Kidney glomerular epithelial cell (primary cell): Measurements from ENCODE around the gene MARK3.
"Not testable (repeated sequence)": the region's sequence is repeated elsewhere in the genome, so short reads cannot be mapped to it uniquely, and the experiment has no call there.

ENCODE experiments used
- DNase-seq: peaks from one replicate; lab custom pipeline; 2025; lab: John Stamatoyannopoulos, UW

Gene MARK3

DNA sequence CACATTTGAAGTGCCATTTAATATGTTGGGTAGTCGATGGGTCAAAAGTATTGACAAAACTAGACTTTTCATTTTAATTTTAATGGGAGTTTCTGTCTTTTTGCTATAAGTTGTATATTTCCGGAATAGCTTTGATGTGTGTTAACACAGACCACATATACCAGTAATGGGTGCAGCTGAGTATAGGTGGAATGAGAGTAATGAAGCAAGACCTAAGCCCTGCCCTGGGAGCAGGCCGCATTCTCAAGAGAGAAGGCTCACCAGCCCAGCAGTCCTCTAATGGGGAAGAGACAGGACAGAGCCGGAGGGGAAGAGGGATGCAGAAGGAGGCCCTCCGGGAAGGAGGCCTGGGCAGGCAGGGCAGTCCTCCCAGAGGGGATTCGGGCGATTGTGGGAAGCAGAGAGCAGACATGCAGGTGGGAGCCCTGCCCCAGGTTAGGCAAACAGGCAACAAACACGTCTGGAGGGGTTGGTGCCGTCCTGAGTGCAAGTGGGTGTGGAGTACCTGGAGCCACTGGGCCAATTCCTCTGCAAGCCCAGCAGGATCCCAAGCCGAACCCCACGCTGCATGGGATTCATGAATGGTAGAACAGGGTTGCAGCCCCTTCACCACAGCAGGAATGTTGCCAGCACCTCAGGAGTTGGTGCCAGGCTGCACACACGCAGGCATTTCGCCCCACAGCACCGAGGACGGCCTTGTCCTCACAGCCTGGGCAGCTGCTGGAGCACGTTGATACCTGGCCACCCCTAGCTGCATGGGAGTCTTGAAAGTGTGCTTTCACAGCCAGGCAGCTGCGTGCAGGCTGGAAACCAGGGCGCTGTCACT lies 129.6 kb downstream of the MARK3 start:
- DNase-seq, result no peak

GRCh38 chr14:103516426-103517173 lies 131.4 kb downstream of the MARK3 start:
- no peak for DNase-seq

GRCh38 chr14:103517174-103517566 lies 132.0 kb downstream of the MARK3 start:
- no peak for DNase-seq

- DNase-seq, result no peak
These were observed 132.7 kb downstream of the MARK3 start for GRCh38 chr14:103517721-103518421.

- no peak for DNase-seq
These were observed 133.3 kb downstream of the MARK3 start for GRCh38 chr14:103518422-103519042.

DNA sequence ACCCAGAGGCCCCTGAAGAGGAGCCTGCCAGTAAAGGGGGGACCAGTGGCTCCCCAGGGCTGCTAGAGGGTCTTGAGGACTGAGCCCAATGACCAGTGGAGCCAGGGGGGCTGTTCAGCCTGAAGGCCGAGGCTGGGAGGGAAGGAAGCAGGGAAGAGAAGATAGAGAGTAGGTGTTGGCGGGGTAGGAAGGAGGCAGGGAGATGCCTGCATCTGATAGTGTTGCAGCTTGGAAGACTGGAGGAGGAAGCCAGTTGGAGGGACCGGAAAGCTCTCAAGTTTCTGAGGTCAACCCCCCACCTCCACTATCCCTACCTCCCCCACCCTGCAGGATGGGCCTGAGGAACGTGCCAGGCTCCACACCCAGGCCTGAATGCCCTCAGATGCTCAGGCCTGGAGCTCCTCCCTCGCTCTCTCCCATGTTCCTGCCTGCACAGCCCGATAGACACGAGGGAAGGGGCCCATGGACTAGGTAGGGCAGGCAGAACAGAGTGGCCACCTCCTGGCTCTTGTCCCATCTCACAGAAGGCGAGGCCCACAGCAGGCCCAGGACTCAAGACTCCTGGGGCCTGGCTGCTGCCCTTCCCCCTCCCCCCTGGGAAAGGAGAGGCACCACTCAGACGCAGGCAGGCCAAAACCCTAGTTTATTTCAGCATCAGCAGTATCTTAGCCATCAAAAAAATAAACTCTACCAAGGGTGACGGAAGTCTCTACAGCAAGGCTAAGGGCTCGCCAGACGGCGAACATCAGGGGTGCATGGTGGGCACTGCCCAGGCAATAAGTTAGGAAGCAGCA lies 134.0 kb downstream of the MARK3 start:
- DNase-seq, result peak; percentile 26

DNA sequence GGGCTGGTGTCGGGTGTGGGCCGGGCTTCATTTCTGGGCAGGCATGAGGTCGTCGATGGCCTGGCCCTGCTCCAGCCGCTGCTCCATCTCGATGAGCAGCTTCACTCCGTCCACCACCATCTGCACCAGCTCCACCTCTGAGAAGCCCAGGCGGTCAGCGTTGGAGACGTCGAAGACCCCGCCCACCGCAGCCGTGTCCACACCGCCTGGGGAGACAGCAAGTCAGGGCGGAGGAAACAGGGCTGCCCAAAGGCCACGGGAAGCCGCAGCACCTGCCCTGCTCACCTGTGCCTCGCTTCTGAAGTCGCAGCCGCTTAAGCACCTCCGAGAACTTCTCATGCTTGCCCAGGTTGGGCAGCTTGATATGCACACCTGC lies 134.6 kb downstream of the MARK3 start:
- no peak for DNase-seq

- no peak for DNase-seq
These were observed 135.0 kb downstream of the MARK3 start for GRCh38 chr14:103520269-103520656.

GRCh38 chr14:103520657-103521437 lies 135.6 kb downstream of the MARK3 start:
- DNase-seq, result no peak

DNA sequence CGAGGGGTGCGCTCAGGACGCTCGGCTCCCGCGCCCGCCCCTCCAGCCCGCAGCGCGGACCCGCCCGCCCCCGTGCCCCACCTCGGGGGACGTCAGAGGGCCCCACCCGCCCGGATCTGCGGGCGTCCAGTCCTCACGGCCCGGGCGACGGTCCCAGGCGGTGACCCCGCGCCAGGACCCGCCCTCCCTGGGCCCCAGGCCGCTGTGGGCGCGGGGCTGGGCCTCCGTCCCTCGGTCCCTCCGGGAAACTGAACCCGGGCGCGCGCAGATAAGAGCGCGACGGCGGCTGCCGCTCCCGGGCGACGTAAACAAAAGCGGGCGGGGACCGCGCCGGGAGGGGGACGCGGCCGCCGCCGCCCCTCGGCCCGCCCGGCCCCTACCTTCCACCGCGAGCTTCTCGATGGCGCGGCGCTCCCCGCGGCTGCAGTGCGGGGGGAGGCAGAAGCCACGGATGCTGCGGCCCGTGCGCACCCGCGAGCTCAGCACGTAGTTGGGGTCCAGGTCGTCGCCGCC lies 136.3 kb downstream of the MARK3 start:
- DNase-seq, result no peak

GRCh38 chr14:103521951-103522563 lies 136.8 kb downstream of the MARK3 start:
- DNase-seq, result no peak

DNA sequence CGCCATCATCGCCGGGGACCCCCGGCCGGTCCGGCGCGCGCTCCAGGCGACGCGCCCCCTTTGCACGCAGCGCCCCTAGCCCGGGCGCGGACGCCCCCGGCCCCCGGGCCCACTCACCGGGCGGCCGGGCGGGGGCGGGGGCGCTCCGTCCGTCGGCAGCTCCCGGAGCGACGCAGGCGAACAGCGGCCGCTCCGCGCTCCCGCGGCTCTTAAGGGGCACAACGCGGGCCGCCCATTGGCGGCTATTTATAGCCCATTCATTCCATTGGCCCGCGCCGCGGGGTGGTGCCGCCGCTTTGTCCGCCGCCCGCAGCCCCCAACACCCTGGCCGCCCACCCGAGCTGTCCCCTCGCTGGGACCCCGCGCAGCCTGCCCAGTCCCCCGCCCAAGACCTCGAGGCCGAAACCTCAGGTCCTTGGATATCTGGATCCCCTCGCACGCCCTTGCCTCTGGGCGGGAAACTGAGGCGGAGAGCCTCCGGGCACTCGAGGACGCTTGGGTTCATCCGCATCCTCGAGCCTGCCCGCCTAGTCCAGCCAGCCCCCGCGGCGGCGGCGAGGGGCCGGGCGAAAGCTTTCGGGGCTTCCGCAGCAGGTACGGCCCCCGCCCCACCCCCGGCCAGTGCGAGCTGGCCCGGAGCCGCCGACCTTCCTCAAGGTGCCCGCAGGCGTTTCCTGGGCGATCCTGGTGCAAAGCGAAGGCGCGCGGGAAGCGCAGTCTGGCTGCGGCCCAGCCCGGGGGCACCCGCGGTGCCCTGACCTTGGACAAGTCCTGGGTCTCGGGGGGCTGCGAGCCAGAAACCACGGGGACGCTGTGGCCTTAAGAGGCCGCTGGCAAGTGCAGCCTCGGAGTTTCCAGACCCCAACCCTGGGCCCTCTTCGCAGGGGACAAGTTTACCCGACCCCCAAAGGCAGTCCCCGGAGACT lies 137.7 kb downstream of the MARK3 start, which contains the start of gene CKB:
Gene CKB (minus strand): TSS at position 182 of the 926 bp plus-strand sequence. CDS start 337 bp downstream, outside the sequence.
- no peak for DNase-seq

GRCh38 chr14:103523575-103523954 lies 138.3 kb downstream of the MARK3 start:
- no peak for DNase-seq

DNA sequence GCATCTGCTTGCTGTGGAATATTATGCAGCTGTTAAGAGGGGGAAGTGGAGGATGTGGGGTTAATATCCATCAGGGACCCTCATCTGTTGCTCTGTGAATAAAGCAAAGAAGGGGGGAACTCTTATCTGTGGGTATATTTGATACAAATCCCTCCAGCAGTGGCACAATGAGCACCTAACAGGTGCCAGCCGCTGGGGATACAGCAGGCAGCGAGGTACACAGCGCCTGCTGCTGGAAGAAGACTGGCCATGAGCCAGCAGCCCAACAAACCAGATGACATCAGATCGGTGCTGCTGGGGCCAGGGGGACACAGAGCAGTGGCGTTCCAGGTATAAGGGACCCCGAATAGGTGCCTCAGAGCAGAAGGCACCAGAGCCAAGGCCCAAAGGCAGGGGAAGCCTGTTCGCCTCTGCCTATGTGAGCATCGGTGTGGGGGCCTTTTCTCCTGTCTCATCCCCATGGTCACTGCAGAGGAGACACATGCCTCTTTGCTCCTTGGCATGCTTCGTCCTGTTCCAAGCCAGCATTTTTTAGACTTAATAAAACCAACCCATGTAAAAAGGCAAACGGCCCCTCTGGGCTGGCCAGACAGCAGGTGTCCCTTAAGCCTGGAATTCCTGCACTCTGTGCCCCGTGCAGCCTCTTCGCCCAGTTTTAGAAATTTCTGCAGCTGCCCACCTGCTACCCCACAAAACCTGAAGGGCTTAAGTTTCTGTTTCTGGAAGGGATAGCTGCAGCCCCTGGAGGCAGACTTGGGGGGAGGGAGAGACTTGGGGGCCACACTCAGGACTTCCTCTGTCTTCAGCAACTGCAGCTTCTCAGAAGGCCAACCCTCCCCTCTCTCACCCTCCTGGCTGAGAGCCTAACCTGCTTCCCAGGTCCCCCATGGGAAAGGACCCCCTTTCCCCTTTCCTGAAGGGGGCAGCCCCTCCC lies 139.1 kb downstream of the MARK3 start:
- no peak for DNase-seq

- not testable (repeated sequence) for DNase-seq
These were observed 140.4 kb downstream of the MARK3 start for GRCh38 chr14:103525430-103526246.

DNA sequence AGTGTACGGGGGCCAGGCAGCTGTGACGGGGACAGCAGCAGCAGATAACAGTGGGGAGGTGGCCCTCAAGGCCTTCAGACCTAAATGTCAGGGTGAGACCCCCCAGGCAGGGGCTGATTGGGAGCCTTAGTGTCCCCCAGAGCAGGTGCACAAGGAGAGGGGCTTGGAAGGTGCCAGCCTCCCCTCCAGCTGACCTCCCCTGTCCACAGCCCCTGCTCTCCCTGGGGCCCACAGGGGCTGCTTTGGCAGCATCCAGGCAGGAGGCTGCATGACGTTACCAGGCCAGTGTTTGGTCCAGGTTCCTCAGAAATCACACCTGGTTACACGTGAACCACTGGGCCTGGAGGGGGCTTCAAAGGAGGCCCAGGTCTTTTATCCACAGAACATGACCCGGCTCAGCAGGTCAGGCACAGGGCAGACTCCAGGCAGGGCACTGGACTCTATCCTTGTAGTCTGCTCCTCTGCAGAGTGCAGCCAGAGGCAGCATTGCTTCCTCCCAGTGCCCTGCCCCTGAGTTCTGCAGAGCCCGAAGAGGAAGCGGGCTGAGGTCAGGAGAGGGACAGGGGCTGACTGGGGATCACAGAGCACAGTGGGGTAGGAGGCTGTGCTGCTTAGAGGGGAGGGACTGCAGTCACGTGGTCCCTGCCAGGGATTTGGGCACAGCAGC lies 141.2 kb downstream of the MARK3 start:
- no peak for DNase-seq
